H1 (cell line): ENCODE data around the gene RBP3. TPM values are rescaled to one million over a fixed set of nuclear protein-coding genes. Genes with fewer than 3 reads are reported as not detected.

ENCODE experiments used
- CTCF ChIA-PET: fragments of 300-600 bp; sonication (Branson Sonifier 250); formaldehyde crosslinking; loops from one replicate; lab custom pipeline; 2021; ENCODE audit not compliant: partially characterized antibody; lab: Charles Lee
- POLR2A ChIA-PET: fragments of 300-600 bp; sonication (Branson Sonifier 250); formaldehyde crosslinking; loops from one replicate; lab custom pipeline; 2021; ENCODE audit warnings: inconsistent platforms; ENCODE audit not compliant: partially characterized antibody; lab: Charles Lee
- DNase-seq, 2 experiments: peaks; one replicate each; pipeline versions ENCODE4 v3.0.0 to v3.0.0-alpha.2; 2010 to 2022; ENCODE audit warnings: low spot score in 2 of 2, low read depth in 1 of 2, mixed read lengths in 1 of 2
- FAIRE-seq: peaks from 2 replicates; lab custom pipeline; 2011; peaks lifted over from hg19 to GRCh38; lab: Jason Lieb, UNC
- H2AFZ ChIP-seq: 2 replicates; pipeline ENCODE4 v1.8.1; 2012; ENCODE audit warnings: low read length, inconsistent platforms
- H2AK5ac ChIP-seq: 2 replicates; pipeline ENCODE4 v1.6.1; 2013; ENCODE audit warnings: low read depth, low read length
- H2BK120ac ChIP-seq: replicated peaks from 2 replicates; pipeline ENCODE3; 2013; ENCODE audit warnings: low read depth, low read length, inconsistent platforms
- H2BK12ac ChIP-seq: 2 replicates; pipeline ENCODE4 v1.6.1; 2013; ENCODE audit warnings: low read depth, low read length
- H2BK15ac ChIP-seq: 2 replicates; pipeline ENCODE4 v1.6.1; 2013; ENCODE audit warnings: low read length
- H2BK20ac ChIP-seq: 2 replicates; pipeline ENCODE4 v1.6.1; 2013; ENCODE audit warnings: low read length
- H2BK5ac ChIP-seq: 2 replicates; pipeline ENCODE4 v1.6.1; 2013; ENCODE audit warnings: low read depth, low read length
- H3K14ac ChIP-seq: 2 replicates; pipeline ENCODE4 v1.6.1; 2013; ENCODE audit warnings: inconsistent platforms; ENCODE audit not compliant: insufficient read length
- H3K18ac ChIP-seq: 2 replicates; pipeline ENCODE4 v1.6.1; 2013; ENCODE audit warnings: low read length; ENCODE audit errors: extremely low read depth
- H3K23ac ChIP-seq: 2 replicates; pipeline ENCODE4 v1.6.1; 2013; ENCODE audit warnings: inconsistent platforms; ENCODE audit not compliant: insufficient read length
- H3K23me2 ChIP-seq: 2 replicates; pipeline ENCODE4 v1.6.1; 2013; ENCODE audit warnings: low read depth, low read length
- H3K27ac ChIP-seq: 2 replicates; pipeline ENCODE4 v1.6.1; 2011; ENCODE audit warnings: low read depth, low read length, inconsistent platforms
- H3K27me3 ChIP-seq, 4 experiments: replicated peaks in 1 of 4; 1 replicate in 1 of 4; 2 replicates in 3 of 4; pipeline versions ENCODE4 v1.6.1 to v1.8.1; 2011 to 2013; ENCODE audit warnings: low read length in 3 of 4, mild to moderate bottlenecking in 3 of 4, inconsistent platforms in 2 of 4, mixed read lengths in 2 of 4, moderate library complexity in 1 of 4; ENCODE audit not compliant: control insufficient read depth in 3 of 4, insufficient read depth in 3 of 4; ENCODE audit errors: extremely low read depth in 1 of 4
- H3K36me3 ChIP-seq, 4 experiments: 2 replicates each; pipeline versions ENCODE4 v1.6.1 to v1.8.1; 2011 to 2013; ENCODE audit warnings: mild to moderate bottlenecking in 4 of 4, low read length in 3 of 4, moderate library complexity in 2 of 4, control low read depth in 1 of 4, inconsistent platforms in 1 of 4; ENCODE audit not compliant: insufficient read depth in 4 of 4, control insufficient read depth in 2 of 4
- H3K4ac ChIP-seq: replicated peaks from 2 replicates; pipeline ENCODE3; 2013; ENCODE audit warnings: low read length, low read depth, mixed read lengths, inconsistent platforms; ENCODE audit not compliant: insufficient read length
- H3K4me1 ChIP-seq, 4 experiments: replicated peaks in 1 of 4; 1 replicate in 1 of 4; 2 replicates in 3 of 4; pipeline versions ENCODE4 v1.6.1 to v1.8.1; 2011 to 2013; ENCODE audit warnings: low read length in 3 of 4, inconsistent platforms in 2 of 4, mixed read lengths in 1 of 4; ENCODE audit not compliant: insufficient read depth in 4 of 4, control insufficient read depth in 3 of 4
- H3K4me2 ChIP-seq, 2 experiments: 2 replicates each; pipeline versions ENCODE4 v1.6.1 to v1.8.1; 2011 to 2013; ENCODE audit warnings: low read depth in 2 of 2, low read length in 2 of 2, control low read depth in 1 of 2, inconsistent platforms in 1 of 2, mild to moderate bottlenecking in 1 of 2; ENCODE audit not compliant: insufficient read depth in 1 of 2
- H3K4me3 ChIP-seq, 4 experiments: fragments of 200-600, 300-600 bp in 1 of 4; sonication (generic), shearing (Covaris generic), sonication (Bioruptor Twin) in 1 of 4; 2 replicates each; pipeline versions ENCODE4 v1.5.1 to v1.8.1; 2011 to 2016; ENCODE audit warnings: low read length in 4 of 4, low read depth in 3 of 4, control low read depth in 2 of 4, inconsistent platforms in 2 of 4, mild to moderate bottlenecking in 2 of 4, mixed read lengths in 1 of 4, moderate library complexity in 1 of 4; ENCODE audit not compliant: insufficient read depth in 2 of 4; ENCODE audit errors: extremely low read depth in 1 of 4
- H3K56ac ChIP-seq: replicated peaks from 2 replicates; pipeline ENCODE3; 2013; ENCODE audit warnings: low read depth, mild to moderate bottlenecking, mixed read lengths, low read length, inconsistent platforms; ENCODE audit not compliant: insufficient read length
- H3K79me1 ChIP-seq: 2 replicates; pipeline ENCODE4 v1.6.1; 2013; ENCODE audit warnings: low read depth, low read length, control low read depth
- H3K79me2 ChIP-seq, 2 experiments: 2 replicates each; pipeline versions ENCODE4 v1.6.1 to v1.8.1; 2012 to 2013; ENCODE audit warnings: low read length in 2 of 2, mild to moderate bottlenecking in 2 of 2, inconsistent platforms in 1 of 2; ENCODE audit not compliant: insufficient read depth in 2 of 2, control insufficient read depth in 1 of 2
- H3K9ac ChIP-seq, 4 experiments: replicated peaks in 1 of 4; 1 replicate in 1 of 4; 2 replicates in 3 of 4; pipeline versions ENCODE4 v1.6.1 to v1.8.1; 2011 to 2013; ENCODE audit warnings: low read depth in 3 of 4, low read length in 3 of 4, control low read depth in 2 of 4, mild to moderate bottlenecking in 2 of 4, moderate library complexity in 2 of 4, inconsistent platforms in 1 of 4; ENCODE audit errors: extremely low read depth in 1 of 4
- H3K9me3 ChIP-seq, 2 experiments: 2 replicates each; pipeline versions ENCODE4 v1.6.1 to v1.8.1; 2012 to 2013; ENCODE audit warnings: mild to moderate bottlenecking in 2 of 2, moderate library complexity in 2 of 2, control low read depth in 1 of 2, inconsistent platforms in 1 of 2, low read depth in 1 of 2, low read length in 1 of 2, mixed read lengths in 1 of 2; ENCODE audit not compliant: insufficient read depth in 2 of 2
- H4K20me1 ChIP-seq, 2 experiments: replicated peaks in 1 of 2; 2 replicates each; pipeline versions ENCODE3 to v1.8.1; 2011 to 2013; ENCODE audit warnings: inconsistent platforms in 2 of 2, low read length in 2 of 2, mild to moderate bottlenecking in 1 of 2; ENCODE audit not compliant: insufficient read depth in 2 of 2, control insufficient read depth in 1 of 2
- H4K5ac ChIP-seq: 2 replicates; pipeline ENCODE4 v1.6.1; 2013; ENCODE audit warnings: low read length, low read depth, mixed read lengths, inconsistent platforms; ENCODE audit not compliant: insufficient read length
- H4K8ac ChIP-seq: 2 replicates; pipeline ENCODE4 v1.8.0; 2013; ENCODE audit warnings: mild to moderate bottlenecking, moderate library complexity, low read length, inconsistent platforms; ENCODE audit not compliant: insufficient read depth; ENCODE audit errors: extremely low read depth
- H4K91ac ChIP-seq: replicated peaks from 2 replicates; pipeline ENCODE3; 2013; ENCODE audit warnings: low read length, mixed read lengths, inconsistent platforms; ENCODE audit not compliant: insufficient read length
- BCL11A ChIP-seq, 2 experiments: IDR thresholded peaks; one replicate each; pipeline ENCODE4 v1.6.1; 2011; ENCODE audit warnings: low read depth in 2 of 2, low read length in 2 of 2, mild to moderate bottlenecking in 2 of 2
- CHD2 ChIP-seq: IDR thresholded peaks from 2 replicates; pipeline ENCODE4 v1.6.1; 2012; ENCODE audit warnings: low read length, improper control_type of control experiment
- CREB1 ChIP-seq: IDR thresholded peaks from 2 replicates; pipeline ENCODE4 v1.6.1; 2012; ENCODE audit warnings: inconsistent platforms
- CTBP2 ChIP-seq: IDR thresholded peaks from 2 replicates; pipeline ENCODE4 v1.7.0; 2011; ENCODE audit warnings: borderline replicate concordance, mild to moderate bottlenecking, moderate library complexity, mixed read lengths, low read length; ENCODE audit not compliant: insufficient read depth, insufficient read length
- NANOG ChIP-seq: IDR thresholded peaks from 2 replicates; pipeline ENCODE4 v1.6.1; 2011; ENCODE audit warnings: low read length, low read depth, mild to moderate bottlenecking, inconsistent platforms; ENCODE audit not compliant: insufficient read depth, poor library complexity, severe bottlenecking
- SP2 ChIP-seq: IDR thresholded peaks from 2 replicates; pipeline ENCODE4 v1.6.1; 2012; ENCODE audit warnings: mild to moderate bottlenecking, low read length, inconsistent platforms
- YY1 ChIP-seq: IDR thresholded peaks from 2 replicates; pipeline ENCODE4 v1.6.1; 2011; ENCODE audit warnings: low read depth, mild to moderate bottlenecking, low read length
- WGBS, 2 experiments: shearing (Covaris generic) in 1 of 2; methylation state at CpG; one replicate each; pipeline versions ENCODE4 v1.1.6 to v1.1.7; 2013 to 2015; ENCODE audit warnings: low lambda C conversion rate in 2 of 2, mixed read lengths in 2 of 2, inconsistent platforms in 1 of 2, low coverage in 1 of 2, missing lambda C conversion rate in 1 of 2; ENCODE audit not compliant: insufficient replicate concordance in 2 of 2, insufficient coverage in 1 of 2, insufficient read length in 1 of 2; ENCODE audit errors: extremely low coverage in 1 of 2, missing lambda C conversion rate in 1 of 2; 5-methylcytosine and 5-hydroxymethylcytosine counted together
- polyA plus RNA-seq, 7 experiments: library from polyadenylated mRNA; depleted of rRNA in 3 of 7; stranded (reverse) in 5 of 7; unstranded in 2 of 7; fragments of >200 nt in 5 of 7; fragments of 200-250 nt in 2 of 7; gene quantifications; 1 replicate in 5 of 7; 2 replicates in 1 of 7; 4 replicates in 1 of 7; pipeline versions ENCODE4 v1.2.1 to v1.2.3, GENCODE V29; 2011 to 2013; ENCODE audit warnings: missing spikeins in 2 of 7, mixed read lengths in 2 of 7
- total RNA-seq: library from RNA; stranded (reverse); fragmentation: NEBNext Ultra II Directional; extraction: Animal tissue kit (Norgen Biotek cat#: 25700); gene quantifications from 2 replicates; pipeline ENCODE4 v1.2.1, GENCODE V29; 2021
- TF ChIP-seq, protein P1 (sequence below): IDR thresholded peaks from 2 replicates; pipeline ENCODE4 v1.6.1; 2012; ENCODE audit warnings: inconsistent platforms

RBP3 gene
- total and polyA plus RNA-seq, 2 of the 8 experiments (the other 6 are each of a cell fraction or from before 2014, with no cell fraction given): not detected

DNA sequence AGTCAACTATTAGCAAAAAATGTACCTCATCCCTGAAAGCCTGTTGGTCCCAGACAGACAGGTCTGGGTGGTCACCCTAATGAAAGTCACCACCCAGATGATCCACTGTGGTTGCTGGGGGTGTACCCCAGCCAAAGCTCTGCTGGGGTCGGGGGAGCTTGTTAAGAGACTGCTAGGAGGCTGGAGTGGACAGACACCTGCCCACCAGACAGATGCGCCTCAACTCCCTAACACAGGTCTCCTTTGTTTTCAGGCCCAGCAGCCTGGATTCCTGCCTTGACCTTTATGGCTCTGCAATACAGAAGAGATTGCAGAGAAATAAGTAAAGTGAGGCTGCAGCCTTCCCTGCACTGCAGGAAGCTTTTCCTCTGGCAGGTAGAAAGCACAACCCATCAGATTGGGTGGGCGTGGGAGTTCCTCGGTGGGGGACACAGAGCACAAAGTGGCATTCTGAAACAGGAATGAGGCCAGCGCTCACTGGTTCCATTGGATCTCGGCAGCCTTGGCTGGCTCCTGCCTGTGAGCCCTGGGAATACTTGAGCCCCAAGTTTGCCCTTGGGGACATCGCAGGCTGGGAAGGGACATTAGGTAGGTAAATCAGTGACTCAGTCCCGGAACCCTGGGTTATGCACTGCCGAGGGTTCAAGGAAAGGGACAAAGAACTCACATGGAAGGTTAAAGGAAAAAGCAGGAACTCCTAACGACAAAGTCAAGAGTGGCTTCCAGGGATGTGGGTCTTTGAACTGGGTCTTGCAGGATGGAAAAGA is 53.9 kb downstream of the RBP3 start:
- DNase-seq: peak in 1 of 2 experiments; percentile 47
- ChIA-PET POLR2A (interaction anchor here (1.4 to 2.7 kb wide), 2 partner anchors 18 to 29 kb away, joined by 4 to 13 read pairs; partner anchors contain the start of gene ZNF488), CTCF (interaction anchor here (1.2 to 2.8 kb wide), 3 partner anchors 24 to 37 kb away, joined by 3 to 8 read pairs (median 5); no protein-coding TSS in a partner anchor)
- H4K8ac ChIP-seq: no peak overlapping the region
- no peak overlapping the region for H3K9ac ChIP-seq
- no peak overlapping the region for H3K14ac ChIP-seq
- peak overlapping the region; percentile 55; the same call in 1 of the 2 replicates for H2AK5ac ChIP-seq
- no peak overlapping the region for H3K4me3 ChIP-seq
- H3K4me2 ChIP-seq: peak overlapping the region; percentile 34 to 48; a peak in 2 of 4 replicates
- H3K9me3 ChIP-seq: no peaks in the 10 kb centered on the region
- H3K79me2 ChIP-seq: no peaks in the 10 kb centered on the region
- H2BK5ac ChIP-seq: no peak overlapping the region
- H3K56ac ChIP-seq: no peak overlapping the region
- no peaks in the 10 kb centered on the region for H4K20me1 ChIP-seq
- H3K23me2 ChIP-seq: no peaks in the 10 kb centered on the region
- no peak overlapping the region for H3K23ac ChIP-seq
- H2BK20ac ChIP-seq: peak overlapping the region; percentile 37; the same call in 1 of the 2 replicates
- FAIRE-seq: no peak
- H3K27ac ChIP-seq: no peak overlapping the region
- H3K36me3 ChIP-seq: no peaks in the 10 kb centered on the region
- H4K5ac ChIP-seq: no peak overlapping the region
- H3K4me1 ChIP-seq: peaks cover 7 to 27% (median 20%) of the 10 kb centered on the region in 4 experiments
- no peaks in the 10 kb centered on the region; a peak in 1 of 7 replicates for H3K27me3 ChIP-seq
- H2AFZ ChIP-seq: no peak overlapping the region
- 88% methylated on average over 10 of the region's 10 CpGs; no CpG with 5 or more reads in 1 of the 2 experiments for WGBS, 2 experiments
- H2BK120ac ChIP-seq: no peak overlapping the region
- H3K79me1 ChIP-seq: no peaks in the 10 kb centered on the region
- peak overlapping the region; percentile 72; the same call in 1 of the 2 replicates for H3K18ac ChIP-seq
- no peak overlapping the region for H2BK15ac ChIP-seq
- peak overlapping the region; percentile 55; the same call in 1 of the 2 replicates for H2BK12ac ChIP-seq
- no peak overlapping the region for H3K4ac ChIP-seq
- H4K91ac ChIP-seq: peak overlapping the region; percentile 22
- no peak for TF ChIP-seq SP2
- TF ChIP-seq CTBP2: no peak
- no peak for TF ChIP-seq YY1
- no peak for TF ChIP-seq CHD2
- no peak for TF ChIP-seq BCL11A (IDR thresholded peaks at IDR 0.05; ENCODE audit: low read depth in 2 of 2, low read length in 2 of 2)
- no peak for TF ChIP-seq NANOG
- TF ChIP-seq CREB1: no peak
- TF ChIP-seq, protein P1, sequence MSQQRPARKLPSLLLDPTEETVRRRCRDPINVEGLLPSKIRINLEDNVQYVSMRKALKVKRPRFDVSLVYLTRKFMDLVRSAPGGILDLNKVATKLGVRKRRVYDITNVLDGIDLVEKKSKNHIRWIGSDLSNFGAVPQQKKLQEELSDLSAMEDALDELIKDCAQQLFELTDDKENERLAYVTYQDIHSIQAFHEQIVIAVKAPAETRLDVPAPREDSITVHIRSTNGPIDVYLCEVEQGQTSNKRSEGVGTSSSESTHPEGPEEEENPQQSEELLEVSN: no peak
